Esophagus muscularis mucosa (tissue), 4 donors: ENCODE measurements around the gene ERC2.

Experiments used
- CTCF ChIP-seq, 3 experiments: fragments of 200-600 bp in 2 of 3; fragments of 450-650 bp in 1 of 3; sonication (generic) in 2 of 3; IDR thresholded peaks; one replicate each; pipeline ENCODE4 v1.5.1; 2017 to 2019; ENCODE audit warnings: antibody characterized with exemption in 3 of 3, mild to moderate bottlenecking in 2 of 3, moderate library complexity in 1 of 3
- EP300 ChIP-seq: sonication (generic); formaldehyde crosslinking; IDR thresholded peaks from one replicate; pipeline ENCODE4 v1.6.1; 2017; ENCODE audit warnings: antibody characterized with exemption
- POLR2A ChIP-seq: fragments of 450-650 bp; IDR thresholded peaks from one replicate; pipeline ENCODE4 v1.6.1; 2017; ENCODE audit warnings: antibody characterized with exemption, moderate library complexity, mild to moderate bottlenecking, low read depth

- no peak for TF ChIP-seq POLR2A
- TF ChIP-seq CTCF (IDR thresholded peaks at IDR 0.05) = no peak
- no peak for TF ChIP-seq EP300
Observed at GRCh38 chr3:55870594-55870993, 597.7 kb downstream of the ERC2 start.
